Esophagus squamous epithelium (tissue), 4 donors: ENCODE results near the gene SAXO1.

Experiments
- CTCF ChIP-seq, 6 experiments: fragments of 450-650 bp in 4 of 6; fragments of 200-600 bp in 2 of 6; sonication (generic) in 2 of 6; IDR thresholded peaks; one replicate each; pipeline ENCODE4 v1.5.1; 2016 to 2019; ENCODE audit warnings: antibody characterized with exemption in 6 of 6, mild to moderate bottlenecking in 4 of 6, moderate library complexity in 4 of 6
- POLR2A ChIP-seq, 4 donors: fragments of 450-650 bp; IDR thresholded peaks; one replicate each; pipeline ENCODE4 v1.6.1; 2017; ENCODE audit warnings: antibody characterized with exemption in 4 of 4, mild to moderate bottlenecking in 4 of 4, moderate library complexity in 3 of 4

- TF ChIP-seq CTCF (IDR thresholded peaks at IDR 0.05) (no peak), POLR2A (IDR thresholded peaks at IDR 0.05) (no peak)
These were observed 36.8 kb downstream of the SAXO1 start for GRCh38 chr9:18996211-18996610.
